GM18861 (cell line): ENCODE results near the gene ISOC2.
"Not testable (repeated sequence)": the region's sequence is repeated elsewhere in the genome, so short reads cannot be mapped to it uniquely, and the experiment has no call there.

ENCODE experiments used
- ATAC-seq: cut with Tn5 transposase; IDR thresholded peaks from one replicate; pipeline ENCODE4 v1.9.1; 2021; ENCODE audit not compliant: unreplicated experiment

Gene ISOC2

GRCh38 chr19:55461259-55461973 lies at the start of gene ISOC2:
ISOC2 (minus strand) TSS chr19:55461642; CDS start chr19:55456486, 5,156 bp downstream.
- peak; percentile 77 for ATAC-seq

GRCh38 chr19:55508120-55508519 lies 46.7 kb upstream of the ISOC2 start:
- ATAC-seq = no peak

GRCh38 chr19:55504981-55505380 lies 43.5 kb upstream of the ISOC2 start:
- ATAC-seq = no peak

GRCh38 chr19:55504252-55504603 lies 42.8 kb upstream of the ISOC2 start:
- ATAC-seq = no peak

GRCh38 chr19:55503502-55504251 lies 42.2 kb upstream of the ISOC2 start:
- ATAC-seq = peak; percentile 86

GRCh38 chr19:55503157-55503501 lies 41.7 kb upstream of the ISOC2 start:
- no peak for ATAC-seq

- no peak for ATAC-seq
Measured at GRCh38 chr19:55502197-55502952, 40.9 kb upstream of the ISOC2 start.

- ATAC-seq = no peak
Measured at GRCh38 chr19:55500368-55500952, 39.0 kb upstream of the ISOC2 start.

GRCh38 chr19:55498246-55498840 lies 36.9 kb upstream of the ISOC2 start:
- no peak for ATAC-seq

GRCh38 chr19:55497763-55498162 lies 36.3 kb upstream of the ISOC2 start:
- no peak for ATAC-seq

- ATAC-seq = not testable (repeated sequence)
Measured at GRCh38 chr19:55496820-55497219, 35.4 kb upstream of the ISOC2 start.

GRCh38 chr19:55495646-55496349 lies 34.4 kb upstream of the ISOC2 start:
- ATAC-seq = no peak

GRCh38 chr19:55494172-55494761 lies 32.8 kb upstream of the ISOC2 start:
- ATAC-seq = no peak

GRCh38 chr19:55493645-55494171 lies 32.3 kb upstream of the ISOC2 start:
- ATAC-seq = no peak

GRCh38 chr19:55493052-55493644 lies 31.7 kb upstream of the ISOC2 start:
- no peak for ATAC-seq

GRCh38 chr19:55492362-55492944 lies 31.0 kb upstream of the ISOC2 start:
- no peak for ATAC-seq

GRCh38 chr19:55491546-55492360 lies 30.3 kb upstream of the ISOC2 start:
- ATAC-seq = no peak
